Measurements from ENCODE around the gene SLC38A1.
"Not testable (repeated sequence)": the region's sequence is repeated elsewhere in the genome, so short reads cannot be mapped to it uniquely, and the experiment has no call there.

The SLC38A1 gene

GRCh38 chr12:46264057-46264456, 4.8 kb downstream of the SLC38A1 start:
- DNase-seq (ENCODE audit: low spot score): no peak

- DNase-seq (ENCODE audit: low spot score): no peak
Measured at GRCh38 chr12:46263140-46264016, 5.5 kb downstream of the SLC38A1 start.

GRCh38 chr12:46261646-46262045, 7.2 kb downstream of the SLC38A1 start:
- no peak for DNase-seq (ENCODE audit: low spot score)

GRCh38 chr12:46260913-46261476, 7.8 kb downstream of the SLC38A1 start:
- DNase-seq (ENCODE audit: low spot score): no peak

GRCh38 chr12:46260124-46260912, 8.5 kb downstream of the SLC38A1 start:
- DNase-seq (ENCODE audit: low spot score): no peak

- DNase-seq (ENCODE audit: low spot score): no peak
Measured at GRCh38 chr12:46259713-46260112, 9.1 kb downstream of the SLC38A1 start.

- DNase-seq (ENCODE audit: low spot score): no peak
Measured at GRCh38 chr12:46259071-46259470, 9.8 kb downstream of the SLC38A1 start.

GRCh38 chr12:46258129-46258528, 10.7 kb downstream of the SLC38A1 start:
- DNase-seq (ENCODE audit: low spot score): no peak

GRCh38 chr12:46256942-46257341, 11.9 kb downstream of the SLC38A1 start:
- DNase-seq (ENCODE audit: low spot score): no peak

- DNase-seq (ENCODE audit: low spot score): no peak
Measured at GRCh38 chr12:46253544-46254162, 15.2 kb downstream of the SLC38A1 start.

GRCh38 chr12:46251994-46252393, 16.8 kb downstream of the SLC38A1 start:
- DNase-seq (ENCODE audit: low spot score): not testable (repeated sequence)

- not testable (repeated sequence) for DNase-seq (ENCODE audit: low spot score)
Measured at GRCh38 chr12:46249960-46250359, 18.9 kb downstream of the SLC38A1 start.

GRCh38 chr12:46246021-46246700, 22.7 kb downstream of the SLC38A1 start:
- no peak for DNase-seq (ENCODE audit: low spot score)

GRCh38 chr12:46244997-46245396, 23.8 kb downstream of the SLC38A1 start:
- no peak for DNase-seq (ENCODE audit: low spot score)

GRCh38 chr12:46244273-46244915, 24.4 kb downstream of the SLC38A1 start:
- no peak for DNase-seq (ENCODE audit: low spot score)

GRCh38 chr12:46242569-46242968, 26.3 kb downstream of the SLC38A1 start:
- no peak for DNase-seq (ENCODE audit: low spot score)

- no peak for DNase-seq (ENCODE audit: low spot score)
Measured at GRCh38 chr12:46240436-46240835, 28.4 kb downstream of the SLC38A1 start.

GRCh38 chr12:46238821-46239220, 30.0 kb downstream of the SLC38A1 start:
- DNase-seq (ENCODE audit: low spot score): no peak

GRCh38 chr12:46237371-46238045, 31.3 kb downstream of the SLC38A1 start:
- no peak for DNase-seq (ENCODE audit: low spot score)

GRCh38 chr12:46234000-46234399, 34.8 kb downstream of the SLC38A1 start:
- no peak for DNase-seq (ENCODE audit: low spot score)

- DNase-seq (ENCODE audit: low spot score): no peak
Measured at GRCh38 chr12:46233423-46233822, 35.4 kb downstream of the SLC38A1 start.
